ENCODE measurements around the gene UQCRHL.

Gene UQCRHL

GRCh38 chr1:15777909-15778707, 29.3 kb downstream of the UQCRHL start:
- Histone ChIP-seq H3K9ac (ENCODE audit: low read depth, low read length) (no peak overlapping the region), H3K27me3 (ENCODE audit: insufficient read depth, low read length) (no peaks in the 10 kb centered on the region), H3K4me3 (ENCODE audit: low read length) (no peak overlapping the region), H3K9me3 (ENCODE audit: insufficient read depth, low read depth, low read length) (no peaks in the 10 kb centered on the region), H3K4me1 (ENCODE audit: insufficient read depth, low read length) (no peaks in the 10 kb centered on the region), H3K27ac (ENCODE audit: low read length) (no peak overlapping the region), H3K36me3 (ENCODE audit: insufficient read depth, low read depth, low read length) (peaks cover 86% of the 10 kb centered on the region)

- H3K27ac ChIP-seq (ENCODE audit: low read length) = no peak overlapping the region
- no peaks in the 10 kb centered on the region for H3K9me3 ChIP-seq (ENCODE audit: insufficient read depth, low read depth, low read length)
- no peaks in the 10 kb centered on the region for H3K4me1 ChIP-seq (ENCODE audit: insufficient read depth, low read length)
- H3K9ac ChIP-seq (ENCODE audit: low read depth, low read length) = no peak overlapping the region
- no peaks in the 10 kb centered on the region for H3K27me3 ChIP-seq (ENCODE audit: insufficient read depth, low read length)
- no peak overlapping the region for H3K4me3 ChIP-seq (ENCODE audit: low read length)
- peaks cover 89% of the 10 kb centered on the region for H3K36me3 ChIP-seq (ENCODE audit: insufficient read depth, low read depth, low read length)
Measured at GRCh38 chr1:15775706-15776105, 31.7 kb downstream of the UQCRHL start.

DNA sequence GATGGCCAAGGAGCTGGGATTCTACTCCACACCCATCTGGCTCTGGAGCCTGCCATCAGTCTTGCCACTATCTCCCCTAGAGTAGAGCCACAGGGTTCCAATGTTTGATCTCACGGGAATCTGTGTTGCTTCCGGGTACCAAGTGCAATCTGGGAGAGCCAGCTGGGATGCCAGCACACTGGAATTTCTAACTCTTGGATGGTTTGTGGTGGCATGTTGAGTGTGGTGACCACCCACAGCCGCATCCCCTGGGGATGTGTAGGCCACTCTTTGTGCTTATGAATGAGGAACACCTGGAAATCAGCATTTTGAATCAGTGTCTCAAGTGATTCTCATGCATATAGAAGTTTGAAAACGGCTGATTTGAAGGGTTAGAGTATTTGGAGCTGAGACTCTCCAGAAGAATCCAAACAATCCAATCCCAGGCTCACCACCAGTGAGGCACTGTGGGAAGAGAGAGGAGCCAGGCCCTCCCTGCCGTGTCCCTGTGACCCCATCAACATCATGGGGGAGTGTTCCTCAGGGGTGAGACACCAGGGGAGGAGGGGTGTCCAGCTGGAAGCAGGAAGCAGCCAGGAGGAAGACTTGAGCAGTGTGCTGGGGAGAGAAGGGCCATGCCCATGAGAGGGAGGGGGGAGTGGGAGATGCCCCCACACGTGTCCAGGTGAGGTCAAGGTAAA, 35.5 kb downstream of the UQCRHL start:
- H3K36me3 ChIP-seq (ENCODE audit: insufficient read depth, low read depth, low read length) = peaks cover 83% of the 10 kb centered on the region
- H3K9ac ChIP-seq (ENCODE audit: low read depth, low read length) = no peak overlapping the region
- H3K27ac ChIP-seq (ENCODE audit: low read length) = no peak overlapping the region

DNA sequence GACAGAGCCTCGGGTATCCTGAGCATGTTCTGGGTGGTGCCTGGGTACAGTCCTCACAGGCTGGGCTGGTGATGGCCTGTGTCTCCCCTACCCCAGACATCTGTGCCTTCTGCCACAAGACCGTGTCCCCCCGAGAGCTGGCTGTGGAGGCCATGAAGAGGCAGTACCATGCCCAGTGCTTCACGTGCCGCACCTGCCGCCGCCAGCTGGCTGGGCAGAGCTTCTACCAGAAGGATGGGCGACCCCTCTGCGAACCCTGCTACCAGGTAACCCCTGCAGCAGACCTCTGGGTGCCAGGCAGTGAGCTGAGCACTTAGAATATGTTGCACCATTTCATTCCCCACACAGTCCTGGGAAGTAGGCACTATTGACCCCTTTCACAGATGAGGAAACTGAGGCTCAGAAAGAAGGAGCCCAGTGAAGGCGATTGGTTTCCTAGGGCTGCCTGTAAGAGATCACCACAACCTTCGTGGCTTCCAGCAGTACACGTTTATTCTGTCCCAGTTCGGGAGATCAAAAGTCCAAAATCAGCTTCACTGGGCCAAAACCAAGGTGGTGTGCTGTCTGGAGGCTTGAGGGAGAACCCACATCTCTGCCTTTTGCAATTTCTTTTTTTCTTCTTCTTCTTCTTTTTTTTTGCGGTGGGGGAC, 37.0 kb downstream of the UQCRHL start:
- Histone ChIP-seq H3K4me3 (ENCODE audit: low read length) (no peak overlapping the region), H3K27me3 (ENCODE audit: insufficient read depth, low read length) (no peaks in the 10 kb centered on the region), H3K9me3 (ENCODE audit: insufficient read depth, low read depth, low read length) (no peaks in the 10 kb centered on the region), H3K36me3 (ENCODE audit: insufficient read depth, low read depth, low read length) (peaks cover 82% of the 10 kb centered on the region), H3K9ac (ENCODE audit: low read depth, low read length) (no peak overlapping the region), H3K4me1 (ENCODE audit: insufficient read depth, low read length) (no peaks in the 10 kb centered on the region), H3K27ac (ENCODE audit: low read length) (no peak overlapping the region)

More for the DNA sequence above, 35.5 kb downstream of the UQCRHL start:
- H3K4me3 ChIP-seq (ENCODE audit: low read length) = no peak overlapping the region
- H3K27me3 ChIP-seq (ENCODE audit: insufficient read depth, low read length) = no peaks in the 10 kb centered on the region
- H3K4me1 ChIP-seq (ENCODE audit: insufficient read depth, low read length) = no peaks in the 10 kb centered on the region
- H3K9me3 ChIP-seq (ENCODE audit: insufficient read depth, low read depth, low read length) = no peaks in the 10 kb centered on the region

GRCh38 chr1:15768388-15768787, 39.1 kb downstream of the UQCRHL start:
- H3K36me3 ChIP-seq (ENCODE audit: insufficient read depth, low read depth, low read length) = peaks cover 85% of the 10 kb centered on the region
- no peaks in the 10 kb centered on the region for H3K9me3 ChIP-seq (ENCODE audit: insufficient read depth, low read depth, low read length)
- H3K9ac ChIP-seq (ENCODE audit: low read depth, low read length) = no peak overlapping the region
- H3K4me3 ChIP-seq (ENCODE audit: low read length) = no peak overlapping the region
- no peak overlapping the region for H3K27ac ChIP-seq (ENCODE audit: low read length)
- no peaks in the 10 kb centered on the region for H3K27me3 ChIP-seq (ENCODE audit: insufficient read depth, low read length)
- H3K4me1 ChIP-seq (ENCODE audit: insufficient read depth, low read length) = no peaks in the 10 kb centered on the region

- H3K27me3 ChIP-seq (ENCODE audit: insufficient read depth, low read length) = no peaks in the 10 kb centered on the region
- no peak overlapping the region for H3K9ac ChIP-seq (ENCODE audit: low read depth, low read length)
- peaks cover 80% of the 10 kb centered on the region for H3K36me3 ChIP-seq (ENCODE audit: insufficient read depth, low read depth, low read length)
- no peaks in the 10 kb centered on the region for H3K9me3 ChIP-seq (ENCODE audit: insufficient read depth, low read depth, low read length)
- H3K27ac ChIP-seq (ENCODE audit: low read length) = no peak overlapping the region
- H3K4me1 ChIP-seq (ENCODE audit: insufficient read depth, low read length) = no peaks in the 10 kb centered on the region
- no peak overlapping the region for H3K4me3 ChIP-seq (ENCODE audit: low read length)
Measured at GRCh38 chr1:15767941-15768340, 39.5 kb downstream of the UQCRHL start.

DNA sequence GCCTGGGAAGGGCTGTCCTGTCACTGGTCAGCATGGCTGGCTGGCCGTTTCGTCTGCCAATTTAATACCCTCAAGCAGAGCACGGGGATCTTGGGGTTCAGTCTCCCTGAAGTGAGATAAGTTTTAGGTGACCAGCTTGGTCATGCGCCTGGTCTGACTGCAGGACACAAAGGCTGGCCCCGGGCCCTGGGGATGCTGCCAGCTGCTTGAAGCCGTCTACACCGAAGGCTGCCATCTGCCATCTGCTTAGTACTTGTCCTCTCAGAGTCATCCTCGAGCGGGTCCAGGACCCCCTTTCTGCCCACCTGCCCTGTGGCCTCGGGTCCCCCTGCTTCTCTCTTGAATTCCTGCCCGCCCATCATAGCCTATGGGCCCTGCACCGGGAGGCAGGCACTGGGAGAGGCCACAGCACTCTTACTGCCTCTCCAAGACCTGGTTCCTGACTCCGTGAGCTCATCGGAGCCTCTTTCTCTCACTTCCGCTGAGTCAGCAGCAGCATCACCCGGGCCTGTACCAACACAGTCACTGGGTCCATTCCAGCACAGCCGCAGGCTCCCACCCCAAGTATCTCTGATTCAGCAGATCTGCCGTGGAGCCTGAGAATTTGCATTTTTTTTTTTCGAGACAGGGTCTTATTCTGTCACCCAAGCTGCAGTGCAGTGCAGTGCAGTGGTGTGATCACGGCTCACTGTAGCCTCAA, 41.8 kb downstream of the UQCRHL start:
- Histone ChIP-seq H3K27me3 (ENCODE audit: insufficient read depth, low read length) (no peaks in the 10 kb centered on the region), H3K36me3 (ENCODE audit: insufficient read depth, low read depth, low read length) (peaks cover 61% of the 10 kb centered on the region), H3K4me1 (ENCODE audit: insufficient read depth, low read length) (peaks cover 6% of the 10 kb centered on the region; the same call in 1 of the 2 replicates), H3K9me3 (ENCODE audit: insufficient read depth, low read depth, low read length) (no peaks in the 10 kb centered on the region), H3K9ac (ENCODE audit: low read depth, low read length) (no peak overlapping the region), H3K27ac (ENCODE audit: low read length) (no peak overlapping the region), H3K4me3 (ENCODE audit: low read length) (no peak overlapping the region)

- Histone ChIP-seq H3K9ac (ENCODE audit: low read depth, low read length) (no peak overlapping the region), H3K4me1 (ENCODE audit: insufficient read depth, low read length) (peaks cover 6% of the 10 kb centered on the region; the same call in 1 of the 2 replicates), H3K36me3 (ENCODE audit: insufficient read depth, low read depth, low read length) (peaks cover 54% of the 10 kb centered on the region), H3K27ac (ENCODE audit: low read length) (no peak overlapping the region), H3K9me3 (ENCODE audit: insufficient read depth, low read depth, low read length) (no peaks in the 10 kb centered on the region), H3K4me3 (ENCODE audit: low read length) (no peak overlapping the region), H3K27me3 (ENCODE audit: insufficient read depth, low read length) (no peaks in the 10 kb centered on the region)
Measured at GRCh38 chr1:15764890-15765289, 42.6 kb downstream of the UQCRHL start.

DNA sequence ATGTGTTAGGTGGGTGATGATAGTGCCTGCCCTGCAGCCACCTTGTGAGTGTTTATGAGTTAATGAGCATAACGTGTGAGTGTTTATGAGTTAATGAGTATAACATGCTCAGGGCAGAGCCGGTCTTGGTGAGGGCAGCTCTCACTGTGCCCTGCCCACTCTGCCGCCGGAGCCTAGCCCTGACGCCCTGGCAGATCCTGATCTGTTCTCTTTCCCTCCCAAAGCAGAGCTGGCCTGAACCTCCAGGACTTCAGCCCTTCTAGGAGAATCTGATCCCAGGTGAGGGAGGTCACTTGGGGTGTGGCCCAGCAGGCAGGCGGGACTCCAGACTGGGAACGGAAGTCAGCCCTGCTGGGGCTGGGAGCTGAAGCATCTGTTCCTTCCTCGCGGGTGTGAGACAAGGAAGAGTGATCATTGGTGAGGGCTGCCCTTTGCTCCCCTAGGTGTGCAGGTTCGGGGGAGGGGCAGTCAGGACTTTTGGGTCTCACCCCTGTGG, 43.1 kb downstream of the UQCRHL start:
- Histone ChIP-seq H3K4me3 (ENCODE audit: low read length) (no peak overlapping the region), H3K36me3 (ENCODE audit: insufficient read depth, low read depth, low read length) (peaks cover 53% of the 10 kb centered on the region), H3K27me3 (ENCODE audit: insufficient read depth, low read length) (peaks cover 4% of the 10 kb centered on the region; the same call in 1 of the 2 replicates), H3K9ac (ENCODE audit: low read depth, low read length) (no peak overlapping the region), H3K4me1 (ENCODE audit: insufficient read depth, low read length) (peaks cover 6% of the 10 kb centered on the region; the same call in 1 of the 2 replicates), H3K27ac (ENCODE audit: low read length) (no peak overlapping the region), H3K9me3 (ENCODE audit: insufficient read depth, low read depth, low read length) (no peaks in the 10 kb centered on the region)

DNA sequence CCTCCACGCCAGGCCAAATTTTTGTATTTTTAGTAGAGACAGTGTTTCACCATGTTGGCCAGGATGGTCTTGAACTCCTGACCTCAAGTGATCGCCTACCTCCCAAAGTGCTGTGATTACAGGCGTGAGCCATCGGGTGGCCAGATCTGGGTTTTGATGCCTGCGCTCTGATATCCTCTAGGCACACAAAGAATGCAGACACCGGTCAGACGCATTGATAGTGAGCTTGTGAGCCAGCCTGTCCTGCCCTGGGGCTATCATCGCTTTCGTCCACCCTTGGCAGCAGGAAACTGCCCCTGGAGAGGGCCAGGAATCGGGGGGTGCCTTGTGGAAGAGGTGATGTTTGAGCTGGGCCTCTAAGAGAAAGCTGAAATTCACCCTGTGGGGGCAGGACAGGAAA, 44.9 kb downstream of the UQCRHL start:
- Histone ChIP-seq H3K27ac (ENCODE audit: low read length) (no peak overlapping the region), H3K9ac (ENCODE audit: low read depth, low read length) (no peak overlapping the region), H3K4me1 (ENCODE audit: insufficient read depth, low read length) (peaks cover 10% of the 10 kb centered on the region; the same call in 1 of the 2 replicates), H3K27me3 (ENCODE audit: insufficient read depth, low read length) (peaks cover 10% of the 10 kb centered on the region; the same call in 1 of the 2 replicates), H3K36me3 (ENCODE audit: insufficient read depth, low read depth, low read length) (peaks cover 37% of the 10 kb centered on the region), H3K9me3 (ENCODE audit: insufficient read depth, low read depth, low read length) (no peaks in the 10 kb centered on the region), H3K4me3 (ENCODE audit: low read length) (no peak overlapping the region)

All from iPS-20b (cell line).